NCI-H446 (cell line): Measurements from ENCODE around the gene PCBP3.

ENCODE experiments used
- DNase-seq, 2 experiments: peaks; one replicate each; lab custom pipeline; 2025; lab: John Stamatoyannopoulos, UW

Gene PCBP3

DNA sequence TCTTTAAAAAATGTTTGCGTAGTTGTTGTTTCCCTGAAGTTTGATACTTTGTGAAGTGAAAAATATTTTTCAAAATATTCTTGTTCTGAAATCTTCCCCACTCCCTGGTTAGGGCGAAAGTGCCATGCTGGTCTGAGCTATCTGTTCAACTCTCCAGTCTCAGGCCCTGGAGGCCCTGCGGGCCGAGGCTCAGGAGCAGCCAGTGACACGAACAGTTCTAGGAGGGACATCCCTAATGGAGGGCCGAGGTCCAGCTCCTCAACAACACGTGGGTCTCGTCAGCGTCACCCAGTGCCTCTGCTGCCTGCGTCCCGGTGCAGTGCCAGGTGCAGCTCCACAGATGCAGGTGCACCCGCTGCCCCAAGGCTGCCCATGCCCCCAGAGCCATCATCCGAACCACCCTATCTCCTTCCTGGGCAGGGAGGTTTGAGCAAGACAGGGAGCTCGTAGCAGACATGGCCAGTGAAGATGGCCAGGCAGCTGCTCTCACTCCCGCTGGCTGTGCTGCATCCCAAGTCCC is 268.3 kb downstream of the PCBP3 start:
- DNase-seq: no peak

GRCh38 chr21:45912611-45913417 is 269.3 kb downstream of the PCBP3 start:
- no peak for DNase-seq

- DNase-seq: no peak
Observed at GRCh38 chr21:45913418-45913765, 269.9 kb downstream of the PCBP3 start.

DNA sequence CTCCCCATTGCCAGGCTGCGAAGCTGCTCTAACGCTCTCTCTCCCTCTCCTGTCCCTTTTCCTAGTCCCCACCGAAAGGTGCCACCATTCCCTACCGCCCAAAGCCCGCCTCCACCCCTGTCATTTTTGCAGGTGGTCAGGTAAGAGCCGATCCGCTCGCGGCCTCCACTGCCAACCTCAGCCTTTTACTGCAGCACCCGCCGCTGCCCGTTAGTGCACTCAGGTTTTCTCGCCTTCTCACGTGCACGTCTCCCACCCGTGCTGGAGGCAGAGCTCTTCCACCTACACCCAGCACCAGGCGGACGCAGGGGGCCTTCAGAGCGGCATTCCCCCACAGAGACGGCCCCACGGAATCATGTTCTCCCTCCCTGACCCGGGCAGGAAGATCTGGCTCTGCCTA is 270.4 kb downstream of the PCBP3 start:
- DNase-seq: no peak

GRCh38 chr21:45914321-45914845 is 270.9 kb downstream of the PCBP3 start:
- no peak for DNase-seq

DNA sequence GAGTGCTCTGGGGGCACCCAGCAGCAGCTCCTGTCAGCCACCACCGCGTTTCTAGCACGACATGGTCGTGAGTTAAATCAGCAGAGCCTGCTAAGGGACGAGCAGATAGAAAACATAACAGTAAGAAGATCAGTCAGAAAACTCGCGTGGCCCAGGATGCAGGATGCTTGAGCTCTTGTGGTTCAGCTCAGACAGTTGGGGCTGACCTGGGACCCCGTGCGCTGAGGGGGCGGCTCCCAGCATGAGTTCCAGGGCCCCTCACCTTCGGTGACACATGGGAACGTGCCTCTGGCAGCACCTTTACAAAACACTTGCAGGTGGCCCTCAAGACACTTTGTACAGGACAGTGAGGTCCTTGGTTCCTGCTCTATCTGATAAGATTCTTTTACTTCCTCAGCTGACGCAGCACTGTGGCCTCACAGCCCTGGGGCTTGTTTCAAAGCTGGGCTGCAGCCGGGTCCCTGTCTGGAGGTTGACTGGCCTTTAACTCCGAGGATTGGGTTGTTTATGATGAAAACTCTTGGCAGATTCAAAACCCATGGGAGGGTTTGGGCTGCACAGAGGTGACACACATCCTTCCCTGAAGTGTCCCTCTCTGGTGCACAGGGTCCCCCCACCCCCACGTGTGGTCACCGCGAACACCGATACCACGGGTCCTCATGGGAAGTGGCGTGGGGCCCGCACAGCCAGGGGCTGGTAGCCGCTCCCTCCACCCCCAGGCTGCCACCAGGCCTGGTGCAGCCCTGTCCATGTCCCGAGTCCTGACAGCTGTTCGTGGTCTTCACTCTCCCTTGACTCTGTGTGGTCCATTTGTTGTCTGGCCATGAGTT is 272.7 kb downstream of the PCBP3 start:
- no peak for DNase-seq

GRCh38 chr21:45917241-45917640 is 273.7 kb downstream of the PCBP3 start:
- DNase-seq: no peak

- DNase-seq: no peak
Observed at GRCh38 chr21:45918011-45918410, 274.5 kb downstream of the PCBP3 start.

GRCh38 chr21:45918835-45919447 is 275.4 kb downstream of the PCBP3 start:
- no peak for DNase-seq

DNA sequence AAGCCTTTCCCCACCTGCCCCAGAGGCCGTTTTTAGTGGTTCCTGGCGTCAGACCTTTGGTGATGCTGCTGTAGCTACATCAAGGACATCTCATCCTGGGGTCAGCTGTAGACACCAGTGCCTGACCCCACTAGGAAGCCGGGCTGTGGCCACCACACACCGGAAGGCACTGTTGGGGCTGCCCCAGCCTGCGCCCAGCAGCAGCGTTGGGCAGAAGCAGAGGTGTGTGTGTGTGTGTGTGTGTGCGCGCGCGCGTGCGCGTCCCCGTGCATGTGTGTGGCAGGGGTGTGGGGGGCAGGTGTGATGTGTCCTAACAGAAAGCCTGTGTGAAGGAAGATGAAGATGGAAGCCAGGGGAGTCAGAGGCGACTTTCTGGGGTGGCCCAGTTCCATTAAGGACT is 276.1 kb downstream of the PCBP3 start:
- no peak for DNase-seq

DNA sequence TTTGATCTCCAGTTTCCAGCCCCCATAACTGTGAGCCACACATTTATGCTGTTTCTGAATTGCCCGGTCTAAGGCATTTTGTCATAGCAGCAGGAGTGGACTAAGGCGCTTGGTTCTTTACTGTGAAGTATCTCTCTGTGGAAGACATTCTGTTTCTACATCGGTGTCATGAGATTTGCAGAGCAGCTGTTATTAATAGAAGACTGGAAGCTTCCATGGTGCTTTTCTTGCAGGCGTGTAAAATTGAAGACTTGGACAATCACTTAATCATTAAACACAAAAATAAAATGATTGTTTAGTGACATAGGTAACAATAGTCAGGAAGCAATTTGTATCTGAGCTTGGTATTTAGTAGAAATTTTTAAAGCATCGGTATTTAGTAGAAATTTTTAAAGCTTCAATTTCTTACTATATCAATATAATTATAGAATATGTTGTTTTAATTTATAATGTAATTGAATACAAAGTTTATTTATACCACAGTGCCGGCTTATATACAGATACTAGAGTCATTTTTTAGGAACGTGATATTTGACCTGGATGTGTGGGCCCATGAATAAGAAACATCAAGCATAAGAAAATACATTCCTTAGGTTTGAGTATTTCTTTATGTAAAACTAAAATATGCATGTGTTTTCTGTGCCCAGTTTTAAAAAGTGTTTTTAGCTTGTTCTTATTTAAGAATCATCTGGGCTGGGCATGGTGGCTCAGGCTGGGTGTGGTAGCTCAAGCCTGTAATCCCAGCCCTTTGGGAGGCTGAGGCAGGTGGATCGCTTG is 277.5 kb downstream of the PCBP3 start:
- no peak for DNase-seq

GRCh38 chr21:45921917-45922316 is 278.4 kb downstream of the PCBP3 start:
- DNase-seq: no peak

GRCh38 chr21:45922648-45923047 is 279.1 kb downstream of the PCBP3 start:
- DNase-seq: no peak

GRCh38 chr21:45923146-45923545 is 279.6 kb downstream of the PCBP3 start:
- peak in 1 of 2 experiments; percentile 29 for DNase-seq

DNA sequence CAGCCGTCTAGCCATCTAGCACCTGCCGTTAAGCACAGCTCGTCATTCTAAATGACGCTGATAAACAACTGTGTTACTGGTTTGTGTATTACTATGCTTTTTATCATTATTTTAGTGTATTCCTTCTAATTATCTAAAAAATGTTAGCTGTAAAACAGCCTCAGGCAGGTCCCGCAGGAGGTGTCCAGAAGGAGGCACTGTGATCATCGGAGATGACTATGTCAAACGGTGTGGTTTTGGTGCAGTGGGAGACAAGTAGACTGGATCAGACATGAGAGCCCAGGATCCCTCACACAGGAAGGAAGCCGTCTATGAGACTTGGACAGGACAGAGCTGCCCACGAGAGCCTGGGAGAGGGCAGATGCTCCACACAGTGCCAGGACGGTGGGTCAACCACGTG is 282.8 kb downstream of the PCBP3 start:
- no peak for DNase-seq

DNA sequence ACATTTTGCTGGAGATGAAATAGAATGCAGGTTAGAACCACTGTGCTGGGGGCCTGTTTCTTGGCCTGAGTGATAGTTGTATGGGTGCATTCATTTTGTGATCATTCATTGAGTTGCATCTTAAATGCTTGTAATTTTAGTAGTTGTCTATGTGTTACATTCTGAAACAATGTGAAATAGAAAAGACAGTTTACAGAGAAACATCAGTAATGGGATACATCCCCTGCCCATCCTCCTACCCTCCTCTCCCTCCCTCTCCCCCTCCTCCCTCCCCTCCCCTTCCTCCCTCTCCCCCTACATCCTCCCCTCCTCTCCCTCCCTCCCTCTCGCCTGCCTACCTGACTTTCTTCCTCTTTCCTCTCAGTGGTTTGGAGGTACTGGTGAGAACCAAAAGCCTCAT is 283.5 kb downstream of the PCBP3 start:
- DNase-seq: no peak

DNA sequence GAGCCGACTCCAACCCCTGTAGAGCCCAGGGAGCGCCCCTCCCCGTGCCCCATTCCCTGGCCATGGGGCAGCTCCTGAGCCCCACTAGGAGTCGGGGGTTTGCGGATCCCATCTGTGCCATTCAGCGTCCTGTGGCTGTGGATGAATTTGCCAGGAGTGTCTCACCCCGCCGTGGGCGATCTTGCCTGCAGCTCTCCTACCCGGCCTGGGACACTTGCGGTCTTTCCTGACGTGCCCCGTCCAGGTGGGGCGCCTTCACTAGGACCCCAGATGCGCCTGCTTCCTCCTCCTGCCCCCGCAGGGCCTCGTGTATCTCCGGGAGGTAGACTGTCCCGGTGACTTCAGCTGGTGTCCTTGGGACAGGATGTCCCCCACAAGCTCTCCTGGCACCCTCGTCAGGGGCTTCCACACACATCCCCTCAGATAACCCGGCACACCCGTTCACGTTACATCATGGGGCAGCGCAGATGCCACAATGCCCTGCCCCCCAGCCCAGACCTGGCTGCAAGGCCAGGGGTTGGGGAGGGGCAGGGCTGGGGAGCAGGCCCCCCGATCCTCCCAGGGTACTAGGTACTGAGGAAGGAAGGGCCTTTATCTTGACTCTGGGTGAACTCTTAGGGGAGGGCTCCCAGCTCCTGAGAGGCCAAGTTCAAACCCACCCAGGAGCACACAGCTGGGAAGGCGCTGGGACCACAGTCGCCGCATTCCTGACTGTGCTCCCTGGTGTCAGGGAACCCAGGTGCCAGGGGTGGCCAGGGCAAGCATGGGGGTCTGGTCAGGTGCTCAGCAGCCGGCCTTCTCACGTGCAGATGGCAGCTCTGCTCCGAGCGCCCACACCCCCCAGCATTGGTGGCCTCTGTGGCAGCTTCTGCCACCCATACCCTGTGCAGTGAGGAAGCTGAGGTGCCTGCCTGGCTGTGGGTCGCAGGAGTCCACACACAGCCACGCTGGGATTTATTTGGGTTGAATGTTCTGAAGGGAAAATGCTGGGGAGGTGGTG is 284.6 kb downstream of the PCBP3 start:
- no peak for DNase-seq

- DNase-seq: no peak
Observed at GRCh38 chr21:45929449-45929848, 285.9 kb downstream of the PCBP3 start.

- no peak for DNase-seq
Observed at GRCh38 chr21:45930231-45930760, 286.8 kb downstream of the PCBP3 start.

DNA sequence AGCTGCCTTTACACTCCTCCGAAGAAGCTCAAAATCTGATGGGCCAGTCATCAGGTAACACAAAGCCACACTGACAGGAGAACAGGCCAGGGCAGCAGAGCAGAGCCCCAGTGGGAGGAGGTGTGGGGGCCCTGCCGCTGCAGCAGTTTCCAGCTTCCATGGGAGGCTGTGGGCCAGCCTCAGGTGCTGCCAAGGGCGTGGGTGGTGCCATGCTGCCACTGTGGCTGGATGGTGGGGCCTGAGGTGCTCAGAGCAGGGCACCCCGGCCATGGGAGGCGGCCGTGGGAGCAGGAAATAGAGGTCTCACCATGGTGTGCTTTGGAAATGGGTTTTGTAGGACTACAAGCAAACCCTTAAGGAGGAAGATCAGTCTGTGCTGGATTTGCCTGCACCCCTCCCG is 287.3 kb downstream of the PCBP3 start:
- DNase-seq: no peak
